Spleen (tissue), 7 donors: ENCODE results near the gene SCAF11.

Experiments
- CTCF ChIP-seq, 11 experiments: fragments of 200-600 bp in 7 of 11; fragments of 450-650 bp in 4 of 11; sonication (generic) in 4 of 11; IDR thresholded peaks in 8 of 11; conservative IDR thresholded peaks in 3 of 11; 1 replicate in 7 of 11; 2 replicates in 4 of 11; pipeline versions ENCODE4 v1.4.0 to v1.8.0; 2016 to 2021; ENCODE audit warnings: antibody characterized with exemption in 11 of 11, inconsistent platforms in 4 of 11, mild to moderate bottlenecking in 1 of 11
- POLR2A ChIP-seq, 3 donors: fragments of 450-650 bp; IDR thresholded peaks; one replicate each; pipeline ENCODE4 v1.5.1; 2017; ENCODE audit warnings: antibody characterized with exemption in 3 of 3, mild to moderate bottlenecking in 1 of 3
- donor health status: DM: no; HTN: no; CAD: no; lungs with moderate emphysema.
- donor health status: DM: no; HTN: no; CAD: no.
- donor health status: DM: no; HTN: no; CAD: no.

GRCh38 chr12:45959728-45960127, 30.6 kb downstream of the SCAF11 start:
- TF ChIP-seq CTCF (IDR thresholded peaks at IDR 0.05 in 8 of 11, conservative IDR thresholded peaks at IDR 0.05 in 3 of 11) = no peak
- TF ChIP-seq POLR2A (IDR thresholded peaks at IDR 0.05) = no peak
